ENCODE data around the gene MCM7. TPM values are rescaled to one million over a fixed set of nuclear protein-coding genes. Genes with fewer than 3 reads are reported as not detected.

Gene MCM7
- total and polyA plus RNA-seq, 2 of the 13 experiments (the other 11 are each of a cell fraction or from before 2014, with no cell fraction given) = 84.5 to 214 TPM

DNA sequence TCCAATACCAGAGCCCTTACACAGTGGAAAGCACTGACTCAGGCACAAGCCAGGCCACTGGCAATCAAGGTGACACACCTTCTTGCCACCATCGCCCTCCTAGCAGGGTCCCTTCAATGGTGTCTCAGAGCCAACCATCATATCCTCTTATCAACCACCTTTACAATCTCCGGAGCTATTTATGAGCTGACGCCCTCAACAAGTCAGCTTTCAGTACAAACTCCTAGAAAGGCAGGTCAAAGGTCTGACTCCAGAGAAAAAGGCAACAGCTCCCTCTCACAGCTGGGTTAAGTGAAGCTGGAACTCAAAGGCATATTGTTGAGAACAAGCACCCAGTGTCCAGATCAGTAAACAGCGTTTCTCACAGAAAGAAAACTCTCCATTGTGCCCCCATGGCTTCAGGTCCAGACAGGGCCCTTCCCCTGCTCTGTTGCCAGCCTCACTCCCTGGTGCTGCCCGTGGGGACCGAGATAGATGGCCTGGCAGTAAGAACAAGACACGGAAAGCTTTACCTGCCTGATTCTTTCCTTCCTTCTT is 22.1 kb downstream of the MCM7 start (continued):
- TF ChIP-seq, protein P1, sequence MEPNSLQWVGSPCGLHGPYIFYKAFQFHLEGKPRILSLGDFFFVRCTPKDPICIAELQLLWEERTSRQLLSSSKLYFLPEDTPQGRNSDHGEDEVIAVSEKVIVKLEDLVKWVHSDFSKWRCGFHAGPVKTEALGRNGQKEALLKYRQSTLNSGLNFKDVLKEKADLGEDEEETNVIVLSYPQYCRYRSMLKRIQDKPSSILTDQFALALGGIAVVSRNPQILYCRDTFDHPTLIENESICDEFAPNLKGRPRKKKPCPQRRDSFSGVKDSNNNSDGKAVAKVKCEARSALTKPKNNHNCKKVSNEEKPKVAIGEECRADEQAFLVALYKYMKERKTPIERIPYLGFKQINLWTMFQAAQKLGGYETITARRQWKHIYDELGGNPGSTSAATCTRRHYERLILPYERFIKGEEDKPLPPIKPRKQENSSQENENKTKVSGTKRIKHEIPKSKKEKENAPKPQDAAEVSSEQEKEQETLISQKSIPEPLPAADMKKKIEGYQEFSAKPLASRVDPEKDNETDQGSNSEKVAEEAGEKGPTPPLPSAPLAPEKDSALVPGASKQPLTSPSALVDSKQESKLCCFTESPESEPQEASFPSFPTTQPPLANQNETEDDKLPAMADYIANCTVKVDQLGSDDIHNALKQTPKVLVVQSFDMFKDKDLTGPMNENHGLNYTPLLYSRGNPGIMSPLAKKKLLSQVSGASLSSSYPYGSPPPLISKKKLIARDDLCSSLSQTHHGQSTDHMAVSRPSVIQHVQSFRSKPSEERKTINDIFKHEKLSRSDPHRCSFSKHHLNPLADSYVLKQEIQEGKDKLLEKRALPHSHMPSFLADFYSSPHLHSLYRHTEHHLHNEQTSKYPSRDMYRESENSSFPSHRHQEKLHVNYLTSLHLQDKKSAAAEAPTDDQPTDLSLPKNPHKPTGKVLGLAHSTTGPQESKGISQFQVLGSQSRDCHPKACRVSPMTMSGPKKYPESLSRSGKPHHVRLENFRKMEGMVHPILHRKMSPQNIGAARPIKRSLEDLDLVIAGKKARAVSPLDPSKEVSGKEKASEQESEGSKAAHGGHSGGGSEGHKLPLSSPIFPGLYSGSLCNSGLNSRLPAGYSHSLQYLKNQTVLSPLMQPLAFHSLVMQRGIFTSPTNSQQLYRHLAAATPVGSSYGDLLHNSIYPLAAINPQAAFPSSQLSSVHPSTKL (CRISPR knock-in tag; IDR thresholded peaks at IDR 0.05) = peak; percentile 73
- TF ChIP-seq, protein P2, sequence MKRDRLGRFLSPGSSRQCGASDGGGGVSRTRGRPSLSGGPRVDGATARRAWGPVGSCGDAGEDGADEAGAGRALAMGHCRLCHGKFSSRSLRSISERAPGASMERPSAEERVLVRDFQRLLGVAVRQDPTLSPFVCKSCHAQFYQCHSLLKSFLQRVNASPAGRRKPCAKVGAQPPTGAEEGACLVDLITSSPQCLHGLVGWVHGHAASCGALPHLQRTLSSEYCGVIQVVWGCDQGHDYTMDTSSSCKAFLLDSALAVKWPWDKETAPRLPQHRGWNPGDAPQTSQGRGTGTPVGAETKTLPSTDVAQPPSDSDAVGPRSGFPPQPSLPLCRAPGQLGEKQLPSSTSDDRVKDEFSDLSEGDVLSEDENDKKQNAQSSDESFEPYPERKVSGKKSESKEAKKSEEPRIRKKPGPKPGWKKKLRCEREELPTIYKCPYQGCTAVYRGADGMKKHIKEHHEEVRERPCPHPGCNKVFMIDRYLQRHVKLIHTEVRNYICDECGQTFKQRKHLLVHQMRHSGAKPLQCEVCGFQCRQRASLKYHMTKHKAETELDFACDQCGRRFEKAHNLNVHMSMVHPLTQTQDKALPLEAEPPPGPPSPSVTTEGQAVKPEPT (CRISPR knock-in tag; IDR thresholded peaks at IDR 0.05; ENCODE audit: low read depth) = peak; percentile 67; the same call in 1 of the 2 replicates
- TF ChIP-seq ZNF292 (CRISPR knock-in tag; IDR thresholded peaks at IDR 0.05; ENCODE audit: borderline replicate concordance, low read depth) = peak; percentile 44; the same call in 1 of the 2 replicates
- TF ChIP-seq, protein P3, sequence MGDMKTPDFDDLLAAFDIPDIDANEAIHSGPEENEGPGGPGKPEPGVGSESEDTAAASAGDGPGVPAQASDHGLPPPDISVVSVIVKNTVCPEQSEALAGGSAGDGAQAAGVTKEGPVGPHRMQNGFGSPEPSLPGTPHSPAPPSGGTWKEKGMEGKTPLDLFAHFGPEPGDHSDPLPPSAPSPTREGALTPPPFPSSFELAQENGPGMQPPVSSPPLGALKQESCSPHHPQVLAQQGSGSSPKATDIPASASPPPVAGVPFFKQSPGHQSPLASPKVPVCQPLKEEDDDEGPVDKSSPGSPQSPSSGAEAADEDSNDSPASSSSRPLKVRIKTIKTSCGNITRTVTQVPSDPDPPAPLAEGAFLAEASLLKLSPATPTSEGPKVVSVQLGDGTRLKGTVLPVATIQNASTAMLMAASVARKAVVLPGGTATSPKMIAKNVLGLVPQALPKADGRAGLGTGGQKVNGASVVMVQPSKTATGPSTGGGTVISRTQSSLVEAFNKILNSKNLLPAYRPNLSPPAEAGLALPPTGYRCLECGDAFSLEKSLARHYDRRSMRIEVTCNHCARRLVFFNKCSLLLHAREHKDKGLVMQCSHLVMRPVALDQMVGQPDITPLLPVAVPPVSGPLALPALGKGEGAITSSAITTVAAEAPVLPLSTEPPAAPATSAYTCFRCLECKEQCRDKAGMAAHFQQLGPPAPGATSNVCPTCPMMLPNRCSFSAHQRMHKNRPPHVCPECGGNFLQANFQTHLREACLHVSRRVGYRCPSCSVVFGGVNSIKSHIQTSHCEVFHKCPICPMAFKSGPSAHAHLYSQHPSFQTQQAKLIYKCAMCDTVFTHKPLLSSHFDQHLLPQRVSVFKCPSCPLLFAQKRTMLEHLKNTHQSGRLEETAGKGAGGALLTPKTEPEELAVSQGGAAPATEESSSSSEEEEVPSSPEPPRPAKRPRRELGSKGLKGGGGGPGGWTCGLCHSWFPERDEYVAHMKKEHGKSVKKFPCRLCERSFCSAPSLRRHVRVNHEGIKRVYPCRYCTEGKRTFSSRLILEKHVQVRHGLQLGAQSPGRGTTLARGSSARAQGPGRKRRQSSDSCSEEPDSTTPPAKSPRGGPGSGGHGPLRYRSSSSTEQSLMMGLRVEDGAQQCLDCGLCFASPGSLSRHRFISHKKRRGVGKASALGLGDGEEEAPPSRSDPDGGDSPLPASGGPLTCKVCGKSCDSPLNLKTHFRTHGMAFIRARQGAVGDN (CRISPR knock-in tag; IDR thresholded peaks at IDR 0.05) = peak; percentile 39; the same call in 1 of the 2 replicates
- TF ChIP-seq, protein P4, sequence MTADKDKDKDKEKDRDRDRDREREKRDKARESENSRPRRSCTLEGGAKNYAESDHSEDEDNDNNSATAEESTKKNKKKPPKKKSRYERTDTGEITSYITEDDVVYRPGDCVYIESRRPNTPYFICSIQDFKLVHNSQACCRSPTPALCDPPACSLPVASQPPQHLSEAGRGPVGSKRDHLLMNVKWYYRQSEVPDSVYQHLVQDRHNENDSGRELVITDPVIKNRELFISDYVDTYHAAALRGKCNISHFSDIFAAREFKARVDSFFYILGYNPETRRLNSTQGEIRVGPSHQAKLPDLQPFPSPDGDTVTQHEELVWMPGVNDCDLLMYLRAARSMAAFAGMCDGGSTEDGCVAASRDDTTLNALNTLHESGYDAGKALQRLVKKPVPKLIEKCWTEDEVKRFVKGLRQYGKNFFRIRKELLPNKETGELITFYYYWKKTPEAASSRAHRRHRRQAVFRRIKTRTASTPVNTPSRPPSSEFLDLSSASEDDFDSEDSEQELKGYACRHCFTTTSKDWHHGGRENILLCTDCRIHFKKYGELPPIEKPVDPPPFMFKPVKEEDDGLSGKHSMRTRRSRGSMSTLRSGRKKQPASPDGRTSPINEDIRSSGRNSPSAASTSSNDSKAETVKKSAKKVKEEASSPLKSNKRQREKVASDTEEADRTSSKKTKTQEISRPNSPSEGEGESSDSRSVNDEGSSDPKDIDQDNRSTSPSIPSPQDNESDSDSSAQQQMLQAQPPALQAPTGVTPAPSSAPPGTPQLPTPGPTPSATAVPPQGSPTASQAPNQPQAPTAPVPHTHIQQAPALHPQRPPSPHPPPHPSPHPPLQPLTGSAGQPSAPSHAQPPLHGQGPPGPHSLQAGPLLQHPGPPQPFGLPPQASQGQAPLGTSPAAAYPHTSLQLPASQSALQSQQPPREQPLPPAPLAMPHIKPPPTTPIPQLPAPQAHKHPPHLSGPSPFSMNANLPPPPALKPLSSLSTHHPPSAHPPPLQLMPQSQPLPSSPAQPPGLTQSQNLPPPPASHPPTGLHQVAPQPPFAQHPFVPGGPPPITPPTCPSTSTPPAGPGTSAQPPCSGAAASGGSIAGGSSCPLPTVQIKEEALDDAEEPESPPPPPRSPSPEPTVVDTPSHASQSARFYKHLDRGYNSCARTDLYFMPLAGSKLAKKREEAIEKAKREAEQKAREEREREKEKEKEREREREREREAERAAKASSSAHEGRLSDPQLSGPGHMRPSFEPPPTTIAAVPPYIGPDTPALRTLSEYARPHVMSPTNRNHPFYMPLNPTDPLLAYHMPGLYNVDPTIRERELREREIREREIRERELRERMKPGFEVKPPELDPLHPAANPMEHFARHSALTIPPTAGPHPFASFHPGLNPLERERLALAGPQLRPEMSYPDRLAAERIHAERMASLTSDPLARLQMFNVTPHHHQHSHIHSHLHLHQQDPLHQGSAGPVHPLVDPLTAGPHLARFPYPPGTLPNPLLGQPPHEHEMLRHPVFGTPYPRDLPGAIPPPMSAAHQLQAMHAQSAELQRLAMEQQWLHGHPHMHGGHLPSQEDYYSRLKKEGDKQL (CRISPR knock-in tag; IDR thresholded peaks at IDR 0.05; ENCODE audit: low read depth) = 0 out of 2 replicates have a peak, but pooled peaks have one; percentile 16
- no peak for TF ChIP-seq ZNF451 (CRISPR knock-in tag; IDR thresholded peaks at IDR 0.05)
- peak; percentile 40; the same call in 1 of the 2 replicates for TF ChIP-seq ISL2 (CRISPR knock-in tag; IDR thresholded peaks at IDR 0.05)
- TF ChIP-seq PHF8 (CRISPR knock-in tag; IDR thresholded peaks at IDR 0.05) = 0 out of 2 replicates have a peak, but pooled peaks have one; percentile 30
- TF ChIP-seq AKAP8 (CRISPR knock-in tag; IDR thresholded peaks at IDR 0.05) = 0 out of 2 replicates have a peak, but pooled peaks have one; percentile 27
- TF ChIP-seq, protein P5, sequence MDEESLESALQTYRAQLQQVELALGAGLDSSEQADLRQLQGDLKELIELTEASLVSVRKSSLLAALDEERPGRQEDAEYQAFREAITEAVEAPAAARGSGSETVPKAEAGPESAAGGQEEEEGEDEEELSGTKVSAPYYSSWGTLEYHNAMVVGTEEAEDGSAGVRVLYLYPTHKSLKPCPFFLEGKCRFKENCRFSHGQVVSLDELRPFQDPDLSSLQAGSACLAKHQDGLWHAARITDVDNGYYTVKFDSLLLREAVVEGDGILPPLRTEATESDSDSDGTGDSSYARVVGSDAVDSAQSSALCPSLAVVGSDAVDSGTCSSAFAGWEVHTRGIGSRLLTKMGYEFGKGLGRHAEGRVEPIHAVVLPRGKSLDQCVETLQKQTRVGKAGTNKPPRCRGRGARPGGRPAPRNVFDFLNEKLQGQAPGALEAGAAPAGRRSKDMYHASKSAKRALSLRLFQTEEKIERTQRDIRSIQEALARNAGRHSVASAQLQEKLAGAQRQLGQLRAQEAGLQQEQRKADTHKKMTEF (CRISPR knock-in tag; IDR thresholded peaks at IDR 0.05) = peak; percentile 59; the same call in 1 of the 2 replicates

Measured in HepG2 (cell line).